Panc1 (cell line): ENCODE data around the gene FAM107A. TPM values are rescaled to one million over a fixed set of nuclear protein-coding genes. Genes with fewer than 3 reads are reported as not detected.

Experiments
- ATAC-seq: fragments of 200-7000 bp; cut with Tn5 transposase; 2 replicates; pipeline ENCODE4 v1.9.1; 2020; ENCODE audit warnings: mild to moderate bottlenecking, moderate library complexity
- BruUV-seq: library from RNA; stranded (reverse); fragments of 400-500 nt; replicated peaks from 2 replicates; lab custom pipeline; 2021; lab: Mats Ljungman, UMichigan
- CTCF ChIA-PET: fragments of 300-600 bp; sonication (Branson Sonifier 250); formaldehyde crosslinking; loops from one replicate; lab custom pipeline; 2022; ENCODE audit warnings: antibody characterized with exemption; lab: Charles Lee
- POLR2A ChIA-PET: fragments of 300-600 bp; sonication (Branson Sonifier 250); formaldehyde crosslinking; loops from one replicate; lab custom pipeline; 2022; ENCODE audit warnings: antibody characterized with exemption; lab: Charles Lee
- DNase-seq: peaks from one replicate; pipeline ENCODE4 v3.0.0-alpha.2; 2010; ENCODE audit warnings: low read depth, low spot score
- H3K27ac ChIP-seq: 2 replicates; pipeline ENCODE4 v1.5.1; 2011; ENCODE audit warnings: mild to moderate bottlenecking, low read length, inconsistent platforms
- H3K27me3 ChIP-seq: fragments of 200-500 bp; sonication (Bioruptor generic); 2 replicates; pipeline ENCODE4 v1.6.0; 2014; ENCODE audit warnings: low read length, inconsistent platforms; ENCODE audit not compliant: control insufficient read depth, insufficient read depth
- H3K36me3 ChIP-seq: fragments of 200-500 bp; sonication (Bioruptor generic); 2 replicates; pipeline ENCODE4 v1.5.1; 2014; ENCODE audit warnings: inconsistent platforms, mild to moderate bottlenecking, low read length, moderate library complexity; ENCODE audit not compliant: control insufficient read depth, insufficient read depth
- H3K4me1 ChIP-seq: 2 replicates; pipeline ENCODE4 v1.5.1; 2011; ENCODE audit warnings: inconsistent platforms, mild to moderate bottlenecking, low read length, moderate library complexity; ENCODE audit not compliant: control insufficient read depth, insufficient read depth
- H3K4me3 ChIP-seq, 2 experiments: 2 replicates each; pipeline ENCODE4 v1.5.1; 2011 to 2012; ENCODE audit warnings: low read depth in 2 of 2, low read length in 2 of 2, mild to moderate bottlenecking in 2 of 2, inconsistent platforms in 1 of 2, moderate library complexity in 1 of 2
- H3K9me3 ChIP-seq: fragments of 200-500 bp; sonication (Bioruptor generic); 2 replicates; pipeline ENCODE4 v1.5.1; 2014; ENCODE audit warnings: low read depth, mild to moderate bottlenecking, inconsistent platforms, low read length, moderate library complexity; ENCODE audit not compliant: control insufficient read depth, insufficient read depth
- POLR2AphosphoS5 ChIP-seq: IDR thresholded peaks from 2 replicates; pipeline ENCODE4 v1.6.1; 2012; ENCODE audit warnings: mild to moderate bottlenecking, low read depth, low read length, moderate library complexity
- SIN3A ChIP-seq: IDR thresholded peaks from 2 replicates; pipeline ENCODE4 v1.6.1; 2012; ENCODE audit warnings: low read depth, mild to moderate bottlenecking, low read length, moderate library complexity, borderline replicate concordance; ENCODE audit not compliant: insufficient read depth
- TCF7L2 ChIP-seq: IDR thresholded peaks from 2 replicates; pipeline ENCODE4 v1.6.1; 2011; ENCODE audit warnings: mild to moderate bottlenecking, low read depth, low read length, inconsistent platforms
- in situ Hi-C: cut with HindIII; loops from 2 replicates; pipeline ENCODE4 v1.10.0; 2016; ENCODE audit warnings: low sequenced_read_pairs, low pct_unique_long_range_greater_than_20kb
- intact Hi-C: fragments of 100-400 bp; cut with micrococcal nuclease; formaldehyde crosslinking; loops from one replicate; pipeline ENCODE4 v1.10.0; 2022; ENCODE audit not compliant: unreplicated experiment
- total RNA-seq: library from RNA; stranded (reverse); gene quantifications from one replicate; pipeline ENCODE4 v1.2.1, GENCODE V29; 2021; ENCODE audit not compliant: unreplicated experiment
- TF ChIP-seq, protein P1 (sequence below): fragments of 450-650 bp; IDR thresholded peaks from 2 replicates; pipeline ENCODE4 v1.5.1; 2017; ENCODE audit warnings: mild to moderate bottlenecking
- TF ChIP-seq, protein P2 (sequence below), 2 experiments: IDR thresholded peaks; 2 replicates each; pipeline ENCODE4 v1.6.1; 2011 to 2012; ENCODE audit warnings: low read depth in 2 of 2, control low read depth in 1 of 2, low read length in 1 of 2, mild to moderate bottlenecking in 1 of 2, moderate library complexity in 1 of 2; ENCODE audit not compliant: insufficient read depth in 1 of 2

Gene FAM107A
- total RNA-seq, 1 experiment from 2014 or later, result 0.08 TPM

DNA sequence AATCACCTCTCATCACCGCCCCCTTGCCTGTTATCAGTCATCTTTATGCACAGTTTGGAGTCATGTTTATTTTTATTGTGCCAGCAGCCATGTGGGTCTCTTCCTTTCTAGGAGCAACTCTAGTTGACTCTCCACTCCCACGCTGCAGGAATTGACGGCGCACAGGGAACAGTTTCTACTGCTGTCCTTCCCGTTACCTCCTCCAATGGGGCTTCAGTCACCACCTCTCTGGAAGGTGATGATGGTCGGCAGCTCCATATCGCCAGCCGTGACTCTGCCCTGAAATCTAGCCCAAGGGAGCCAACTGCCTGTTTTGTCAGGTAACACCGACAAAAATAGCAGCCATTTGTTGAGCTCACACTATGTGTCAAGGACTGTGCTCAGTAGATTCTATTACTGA, 35.6 kb upstream of the FAM107A start:
- ATAC-seq, result no peak
- POLR2A ChIA-PET, result no interaction called here

DNA sequence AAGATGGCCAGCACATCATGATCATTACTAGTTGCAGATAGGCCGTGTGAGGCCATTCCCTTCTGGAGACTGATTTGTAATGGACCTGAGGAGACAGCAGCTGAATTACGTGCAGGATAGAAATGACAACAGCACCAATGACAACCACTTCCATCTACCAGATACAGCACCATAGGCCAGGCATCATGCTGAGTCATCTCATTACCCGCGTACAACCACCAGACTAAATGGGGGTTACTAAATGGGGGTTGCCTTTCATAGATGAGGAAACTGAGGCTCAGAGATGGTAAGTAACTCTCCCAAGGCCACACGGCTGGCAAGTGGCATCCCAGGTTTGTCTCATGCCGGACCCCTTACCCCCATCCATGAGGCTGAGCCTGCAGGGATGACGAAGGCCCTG, 32.8 kb upstream of the FAM107A start:
- CTCF ChIA-PET, result no interaction called here
- no peak overlapping the region for H3K27ac ChIP-seq
- no peak overlapping the region for H3K4me3 ChIP-seq
- H3K9me3 ChIP-seq, result no peaks in the 10 kb centered on the region
- intact Hi-C loops (no loop called here), in situ Hi-C loops (no loop called here)
- ATAC-seq (no peak), DNase-seq (no peak)
- no peaks in the 10 kb centered on the region; the same call in 1 of the 2 replicates for H3K4me1 ChIP-seq
- no peaks in the 10 kb centered on the region for H3K36me3 ChIP-seq
- no TSS peak for BruUV-seq
- H3K27me3 ChIP-seq, result no peaks in the 10 kb centered on the region
- POLR2A ChIA-PET, result no interaction called here
- TF ChIP-seq POLR2AphosphoS5, result no peak
- TF ChIP-seq TCF7L2, result no peak
- TF ChIP-seq SIN3A, result no peak
- TF ChIP-seq, protein P1, sequence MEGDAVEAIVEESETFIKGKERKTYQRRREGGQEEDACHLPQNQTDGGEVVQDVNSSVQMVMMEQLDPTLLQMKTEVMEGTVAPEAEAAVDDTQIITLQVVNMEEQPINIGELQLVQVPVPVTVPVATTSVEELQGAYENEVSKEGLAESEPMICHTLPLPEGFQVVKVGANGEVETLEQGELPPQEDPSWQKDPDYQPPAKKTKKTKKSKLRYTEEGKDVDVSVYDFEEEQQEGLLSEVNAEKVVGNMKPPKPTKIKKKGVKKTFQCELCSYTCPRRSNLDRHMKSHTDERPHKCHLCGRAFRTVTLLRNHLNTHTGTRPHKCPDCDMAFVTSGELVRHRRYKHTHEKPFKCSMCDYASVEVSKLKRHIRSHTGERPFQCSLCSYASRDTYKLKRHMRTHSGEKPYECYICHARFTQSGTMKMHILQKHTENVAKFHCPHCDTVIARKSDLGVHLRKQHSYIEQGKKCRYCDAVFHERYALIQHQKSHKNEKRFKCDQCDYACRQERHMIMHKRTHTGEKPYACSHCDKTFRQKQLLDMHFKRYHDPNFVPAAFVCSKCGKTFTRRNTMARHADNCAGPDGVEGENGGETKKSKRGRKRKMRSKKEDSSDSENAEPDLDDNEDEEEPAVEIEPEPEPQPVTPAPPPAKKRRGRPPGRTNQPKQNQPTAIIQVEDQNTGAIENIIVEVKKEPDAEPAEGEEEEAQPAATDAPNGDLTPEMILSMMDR, result no peak
- TF ChIP-seq, protein P2, sequence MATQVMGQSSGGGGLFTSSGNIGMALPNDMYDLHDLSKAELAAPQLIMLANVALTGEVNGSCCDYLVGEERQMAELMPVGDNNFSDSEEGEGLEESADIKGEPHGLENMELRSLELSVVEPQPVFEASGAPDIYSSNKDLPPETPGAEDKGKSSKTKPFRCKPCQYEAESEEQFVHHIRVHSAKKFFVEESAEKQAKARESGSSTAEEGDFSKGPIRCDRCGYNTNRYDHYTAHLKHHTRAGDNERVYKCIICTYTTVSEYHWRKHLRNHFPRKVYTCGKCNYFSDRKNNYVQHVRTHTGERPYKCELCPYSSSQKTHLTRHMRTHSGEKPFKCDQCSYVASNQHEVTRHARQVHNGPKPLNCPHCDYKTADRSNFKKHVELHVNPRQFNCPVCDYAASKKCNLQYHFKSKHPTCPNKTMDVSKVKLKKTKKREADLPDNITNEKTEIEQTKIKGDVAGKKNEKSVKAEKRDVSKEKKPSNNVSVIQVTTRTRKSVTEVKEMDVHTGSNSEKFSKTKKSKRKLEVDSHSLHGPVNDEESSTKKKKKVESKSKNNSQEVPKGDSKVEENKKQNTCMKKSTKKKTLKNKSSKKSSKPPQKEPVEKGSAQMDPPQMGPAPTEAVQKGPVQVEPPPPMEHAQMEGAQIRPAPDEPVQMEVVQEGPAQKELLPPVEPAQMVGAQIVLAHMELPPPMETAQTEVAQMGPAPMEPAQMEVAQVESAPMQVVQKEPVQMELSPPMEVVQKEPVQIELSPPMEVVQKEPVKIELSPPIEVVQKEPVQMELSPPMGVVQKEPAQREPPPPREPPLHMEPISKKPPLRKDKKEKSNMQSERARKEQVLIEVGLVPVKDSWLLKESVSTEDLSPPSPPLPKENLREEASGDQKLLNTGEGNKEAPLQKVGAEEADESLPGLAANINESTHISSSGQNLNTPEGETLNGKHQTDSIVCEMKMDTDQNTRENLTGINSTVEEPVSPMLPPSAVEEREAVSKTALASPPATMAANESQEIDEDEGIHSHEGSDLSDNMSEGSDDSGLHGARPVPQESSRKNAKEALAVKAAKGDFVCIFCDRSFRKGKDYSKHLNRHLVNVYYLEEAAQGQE (IDR thresholded peaks at IDR 0.05; ENCODE audit: insufficient read depth in 1 of 2, low read depth in 2 of 2, low read length in 1 of 2), result no peak

More for the DNA sequence above, 35.6 kb upstream of the FAM107A start:
- Histone ChIP-seq H3K27ac (no peak overlapping the region), H3K9me3 (no peaks in the 10 kb centered on the region), H3K36me3 (no peaks in the 10 kb centered on the region), H3K4me3 (no peak overlapping the region), H3K4me1 (no peaks in the 10 kb centered on the region; the same call in 1 of the 2 replicates), H3K27me3 (no peaks in the 10 kb centered on the region)
- TF ChIP-seq SIN3A, result no peak
- TF ChIP-seq, protein P2 (IDR thresholded peaks at IDR 0.05; ENCODE audit: insufficient read depth in 1 of 2, low read depth in 2 of 2, low read length in 1 of 2), result no peak
- no peak for TF ChIP-seq TCF7L2
- TF ChIP-seq POLR2AphosphoS5, result no peak
- TF ChIP-seq, protein P1, result no peak
- intact Hi-C loops, result no loop called here
- CTCF ChIA-PET, result no interaction called here
- in situ Hi-C loops, result no loop called here
- no TSS peak for BruUV-seq
- DNase-seq, result no peak
